ENCODE data around the gene HM13.

- TF ChIP-seq CTCF (conservative IDR thresholded peaks at IDR 0.05; ENCODE audit: low read length) (no peak), EZH2phosphoT487 (IDR thresholded peaks at IDR 0.05; ENCODE audit: borderline replicate concordance) (no peak)
Measured at GRCh38 chr20:31547720-31548298, 33.6 kb downstream of the HM13 start.

All from Loucy (cell line).